Neural crest cell (in vitro differentiated cells): ENCODE results near the gene SMIM33. TPM values are rescaled to one million over a fixed set of nuclear protein-coding genes. Genes with fewer than 3 reads are reported as not detected.

Experiments used
- DNase-seq: peaks from one replicate; pipeline ENCODE4 v3.0.0; 2021; ENCODE audit warnings: low read depth, mixed read lengths, low spot score
- H3K27ac Mint-ChIP-seq: one replicate; pipeline ENCODE4 v1.8.0; 2021; ENCODE audit warnings: mild to moderate bottlenecking, mixed read lengths; ENCODE audit not compliant: unreplicated experiment
- H3K27me3 Mint-ChIP-seq: 2 replicates; pipeline ENCODE4 v1.8.0; 2021; ENCODE audit warnings: low read depth, mild to moderate bottlenecking, mixed read lengths
- H3K36me3 Mint-ChIP-seq: 2 replicates; pipeline ENCODE4 v1.8.0; 2021; ENCODE audit warnings: low read depth, mild to moderate bottlenecking, mixed read lengths
- H3K4me1 Mint-ChIP-seq: 2 replicates; pipeline ENCODE4 v1.8.0; 2021; ENCODE audit warnings: mixed read lengths
- H3K4me3 Mint-ChIP-seq: one replicate; pipeline ENCODE4 v1.8.0; 2021; ENCODE audit warnings: mild to moderate bottlenecking, mixed read lengths
- H3K9me3 Mint-ChIP-seq: 2 replicates; pipeline ENCODE4 v1.8.0; 2021; ENCODE audit warnings: mixed read lengths
- CTCF ChIP-seq: fragments of 200-600 bp; sonication (generic); conservative IDR thresholded peaks from 2 replicates; pipeline ENCODE4 v1.5.0; 2021; ENCODE audit warnings: antibody characterized with exemption, mild to moderate bottlenecking
- total RNA-seq: library from RNA; stranded (reverse); gene quantifications from 2 replicates; pipeline ENCODE4 v1.2.1, GENCODE V29; 2021

Gene SMIM33
- total RNA-seq, 1 donor from 2014 or later, result not detected

GRCh38 chr5:139458580-139459407, 12.0 kb upstream of the SMIM33 start:
- no peaks in the 10 kb centered on the region for H3K27me3 Mint-ChIP-seq
- H3K9me3 Mint-ChIP-seq, result no peaks in the 10 kb centered on the region
- H3K4me3 Mint-ChIP-seq, result no peak overlapping the region
- H3K4me1 Mint-ChIP-seq, result peaks cover 17% of the 10 kb centered on the region
- H3K36me3 Mint-ChIP-seq, result no peaks in the 10 kb centered on the region
- DNase-seq, result no peak
- H3K27ac Mint-ChIP-seq, result no peak overlapping the region
- no peak for TF ChIP-seq CTCF

- H3K27me3 Mint-ChIP-seq, result no peaks in the 10 kb centered on the region
- no peak for DNase-seq
- H3K4me3 Mint-ChIP-seq, result no peak overlapping the region
- no peaks in the 10 kb centered on the region for H3K9me3 Mint-ChIP-seq
- peaks cover 17% of the 10 kb centered on the region for H3K4me1 Mint-ChIP-seq
- TF ChIP-seq CTCF, result no peak
- no peak overlapping the region for H3K27ac Mint-ChIP-seq
- H3K36me3 Mint-ChIP-seq, result no peaks in the 10 kb centered on the region
Observed at GRCh38 chr5:139459451-139459934, 11.3 kb upstream of the SMIM33 start.

GRCh38 chr5:139460455-139460854, 10.3 kb upstream of the SMIM33 start:
- Mint-ChIP-seq H3K27ac (no peak overlapping the region), H3K9me3 (no peaks in the 10 kb centered on the region), H3K27me3 (no peaks in the 10 kb centered on the region), H3K4me1 (peaks cover 17% of the 10 kb centered on the region), H3K36me3 (no peaks in the 10 kb centered on the region), H3K4me3 (no peak overlapping the region)
- TF ChIP-seq CTCF, result no peak
- no peak for DNase-seq

- Mint-ChIP-seq H3K27me3 (no peaks in the 10 kb centered on the region), H3K27ac (no peak overlapping the region)
- DNase-seq, result no peak
Observed at GRCh38 chr5:139461176-139461575, 9.6 kb upstream of the SMIM33 start.

GRCh38 chr5:139461698-139462097, 9.1 kb upstream of the SMIM33 start:
- Mint-ChIP-seq H3K9me3 (no peaks in the 10 kb centered on the region), H3K27ac (no peak overlapping the region), H3K4me1 (peaks cover 17% of the 10 kb centered on the region), H3K27me3 (no peaks in the 10 kb centered on the region), H3K4me3 (no peak overlapping the region), H3K36me3 (no peaks in the 10 kb centered on the region)
- TF ChIP-seq CTCF, result no peak
- no peak for DNase-seq

More at GRCh38 chr5:139461176-139461575, 9.6 kb upstream of the SMIM33 start:
- Mint-ChIP-seq H3K9me3 (no peaks in the 10 kb centered on the region), H3K36me3 (no peaks in the 10 kb centered on the region), H3K4me1 (peaks cover 17% of the 10 kb centered on the region), H3K4me3 (no peak overlapping the region)
- TF ChIP-seq CTCF, result no peak
